HepG2 (cell line): ENCODE measurements around the gene COX7A1. TPM values are rescaled to one million over a fixed set of nuclear protein-coding genes. Genes with fewer than 3 reads are reported as not detected.

ENCODE experiments used
- ATAC-seq: fragments of 200-7000 bp; cut with Tn5 transposase; 3 replicates; pipeline ENCODE4 v1.9.1; 2020; ENCODE audit warnings: mild to moderate bottlenecking, moderate library complexity
- BruUV-seq: library from RNA; stranded (reverse); fragments of 400-500 nt; replicated peaks from 2 replicates; lab custom pipeline; 2021; lab: Mats Ljungman, UMichigan
- CTCF ChIA-PET: fragments of 300-600 bp; formaldehyde crosslinking; extraction: SDS; loops from one replicate; lab custom pipeline; 2021; ENCODE audit warnings: low total read pairs, inconsistent platforms, low intra/inter-chr PET ratio; lab: Yijun Ruan, JAX
- POLR2A ChIA-PET: fragments of 350-600 bp; sonication (Branson Sonifier 250); formaldehyde crosslinking; loops from one replicate; lab custom pipeline; 2020; ENCODE audit warnings: antibody characterized with exemption, inconsistent platforms; lab: Yijun Ruan, JAX
- DNase-seq: peaks from one replicate; pipeline ENCODE4 v3.0.0-alpha.2; 2015; ENCODE audit warnings: low spot score
- FAIRE-seq: peaks from 3 replicates; lab custom pipeline; 2011; peaks lifted over from hg19 to GRCh38; lab: Jason Lieb, UNC
- H2AFZ ChIP-seq: one replicate; pipeline ENCODE4 v1.6.1; 2011; ENCODE audit warnings: low read length, inconsistent platforms
- H3K27ac ChIP-seq: fragments of 300-600 bp; 3 replicates; pipeline ENCODE4 v1.8.0; 2011; ENCODE audit warnings: mixed run types, mild to moderate bottlenecking, mixed read lengths, low read length, inconsistent platforms; ENCODE audit not compliant: insufficient read depth; ENCODE audit errors: extremely low read length
- H3K27me3 ChIP-seq, 2 experiments: fragments of 200-600 bp in 1 of 2; 2 replicates in 1 of 2; 3 replicates in 1 of 2; pipeline versions ENCODE4 v1.6.0 to v1.8.0; 2011; ENCODE audit warnings: low read length in 2 of 2, mild to moderate bottlenecking in 2 of 2, moderate library complexity in 2 of 2, inconsistent platforms in 1 of 2; ENCODE audit not compliant: insufficient read depth in 2 of 2, control insufficient read depth in 1 of 2
- H3K36me3 ChIP-seq, 2 experiments: fragments of 200-600 bp in 1 of 2; replicated peaks in 1 of 2; 2 replicates in 1 of 2; 3 replicates in 1 of 2; pipeline versions ENCODE4 v1.5.1 to v1.8.0; 2011; ENCODE audit warnings: low read length in 2 of 2, inconsistent platforms in 1 of 2; ENCODE audit not compliant: insufficient read depth in 2 of 2, control insufficient read depth in 1 of 2
- H3K4me1 ChIP-seq: 2 replicates; pipeline ENCODE4 v1.5.1; 2012; ENCODE audit warnings: low read length, inconsistent platforms; ENCODE audit not compliant: insufficient read depth
- H3K4me2 ChIP-seq: 2 replicates; pipeline ENCODE4 v1.6.0; 2011; ENCODE audit warnings: low read depth, low read length, inconsistent platforms
- H3K4me3 ChIP-seq, 3 experiments: fragments of 200-600 bp in 1 of 3; sonication (generic), shearing (Covaris generic) in 1 of 3; replicated peaks in 1 of 3; 2 replicates each; pipeline ENCODE4 v1.5.1; 2011 to 2016; ENCODE audit warnings: low read length in 3 of 3, inconsistent platforms in 2 of 3, low read depth in 2 of 3, mild to moderate bottlenecking in 2 of 3, control low read depth in 1 of 3, mixed read lengths in 1 of 3; ENCODE audit not compliant: insufficient read depth in 1 of 3
- H3K79me2 ChIP-seq: one replicate; pipeline ENCODE4 v1.6.1; 2011; ENCODE audit warnings: low read length, inconsistent platforms; ENCODE audit not compliant: insufficient read depth
- H3K9ac ChIP-seq: 2 replicates; pipeline ENCODE4 v1.6.0; 2011; ENCODE audit warnings: mild to moderate bottlenecking, low read depth, low read length, inconsistent platforms; ENCODE audit not compliant: insufficient read depth
- H3K9me3 ChIP-seq: 2 replicates; pipeline ENCODE4 v1.5.1; 2012; ENCODE audit warnings: mild to moderate bottlenecking, low read length
- H4K20me1 ChIP-seq: 2 replicates; pipeline ENCODE4 v1.6.0; 2011; ENCODE audit warnings: inconsistent platforms, mild to moderate bottlenecking, low read length, moderate library complexity; ENCODE audit not compliant: insufficient read depth
- EED ChIP-seq: sonication (generic); formaldehyde crosslinking; IDR thresholded peaks from 2 replicates; pipeline ENCODE4 v1.5.0; 2020; ENCODE audit warnings: mild to moderate bottlenecking, missing genetic modification reagents
- PHF5A ChIP-seq: IDR thresholded peaks from one replicate; pipeline ENCODE4 v1.6.1; 2018; ENCODE audit warnings: low read depth, missing genetic modification reagents; ENCODE audit not compliant: unreplicated experiment
- WGBS: methylation state at CpG from one replicate; pipeline ENCODE4 v1.1.6; 2017; ENCODE audit warnings: low lambda C conversion rate; 5-methylcytosine and 5-hydroxymethylcytosine counted together
- in situ Hi-C: cut with HindIII; loops from 2 replicates; pipeline ENCODE4 v1.10.0; 2017; ENCODE audit warnings: low pct_unique_long_range_greater_than_20kb; ENCODE audit not compliant: extremely low pct_ligation_motif_present
- intact Hi-C: fragments of 100-400 bp; cut with micrococcal nuclease; formaldehyde crosslinking; loops from one replicate; pipeline ENCODE4 v1.10.0; 2022; ENCODE audit not compliant: unreplicated experiment
- polyA plus RNA-seq, 8 experiments: library from polyadenylated mRNA; depleted of rRNA in 3 of 8; stranded (reverse) in 7 of 8; unstranded in 1 of 8; fragments of >200 nt; fragmentation: Illumina TruSeq in 4 of 8; extraction: Trizol in 4 of 8; gene quantifications; 2 replicates each; pipeline versions ENCODE4 v1.2.1 to v1.2.3, GENCODE V29; 2011 to 2016; ENCODE audit warnings: low read depth in 4 of 8, missing spikeins in 1 of 8, mixed read lengths in 1 of 8; ENCODE audit not compliant: insufficient read depth in 1 of 8
- total RNA-seq, 5 experiments: library from RNA; depleted of rRNA; stranded (reverse); fragments of >200 nt; fragmentation: Illumina TruSeq; extraction: Trizol; gene quantifications; 2 replicates each; pipeline ENCODE4 v1.2.3, GENCODE V29; 2016; ENCODE audit warnings: low read depth in 1 of 5
- TF ChIP-seq, protein P1 (sequence below): sonication (generic); formaldehyde crosslinking; IDR thresholded peaks from 2 replicates; pipeline ENCODE4 v1.9.0; 2021; ENCODE audit warnings: missing genetic modification reagents, borderline replicate concordance

COX7A1 gene
- total and polyA plus RNA-seq, 2 of the 13 experiments (the other 11 are each of a cell fraction or from before 2014, with no cell fraction given), result not detected

DNA sequence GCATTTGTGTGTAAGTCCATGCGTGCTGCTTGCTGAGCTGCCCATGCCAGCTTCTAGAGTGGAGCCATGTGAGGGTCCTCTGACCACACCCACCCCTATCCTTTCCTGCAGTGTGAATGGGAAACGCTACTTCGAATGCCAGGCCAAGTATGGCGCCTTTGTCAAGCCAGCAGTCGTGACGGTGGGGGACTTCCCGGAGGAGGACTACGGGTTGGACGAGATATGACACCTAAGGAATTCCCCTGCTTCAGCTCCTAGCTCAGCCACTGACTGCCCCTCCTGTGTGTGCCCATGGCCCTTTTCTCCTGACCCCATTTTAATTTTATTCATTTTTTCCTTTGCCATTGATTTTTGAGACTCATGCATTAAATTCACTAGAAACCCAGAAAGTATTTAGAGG lies 26.7 kb downstream of the COX7A1 start:
- H3K36me3 ChIP-seq, result peaks cover 12 to 34% of the 10 kb centered on the region in 2 experiments; a peak in 4 of 5 replicates
- in situ Hi-C loops, result loop anchor here (5.0 kb wide), 1 partner anchor 47 kb away; no protein-coding TSS in a partner anchor

More for the DNA sequence above, 26.7 kb downstream of the COX7A1 start:
- no peaks in the 10 kb centered on the region for H3K9me3 ChIP-seq
- H3K27me3 ChIP-seq, result no peaks in the 10 kb centered on the region
- ChIA-PET POLR2A (interaction anchor here (1.6 kb wide), 1 partner anchor 11 kb away, joined by 4 read pairs; the partner anchor contains the start of genes POLR2I and TBCB), CTCF (no interaction called here)
- H3K27ac ChIP-seq, result no peak overlapping the region
- H3K4me1 ChIP-seq, result peaks cover 44% of the 10 kb centered on the region
- no peak overlapping the region for H3K9ac ChIP-seq
- TF ChIP-seq EED (CRISPR knock-in tag), result no peak
- TF ChIP-seq, protein P1, sequence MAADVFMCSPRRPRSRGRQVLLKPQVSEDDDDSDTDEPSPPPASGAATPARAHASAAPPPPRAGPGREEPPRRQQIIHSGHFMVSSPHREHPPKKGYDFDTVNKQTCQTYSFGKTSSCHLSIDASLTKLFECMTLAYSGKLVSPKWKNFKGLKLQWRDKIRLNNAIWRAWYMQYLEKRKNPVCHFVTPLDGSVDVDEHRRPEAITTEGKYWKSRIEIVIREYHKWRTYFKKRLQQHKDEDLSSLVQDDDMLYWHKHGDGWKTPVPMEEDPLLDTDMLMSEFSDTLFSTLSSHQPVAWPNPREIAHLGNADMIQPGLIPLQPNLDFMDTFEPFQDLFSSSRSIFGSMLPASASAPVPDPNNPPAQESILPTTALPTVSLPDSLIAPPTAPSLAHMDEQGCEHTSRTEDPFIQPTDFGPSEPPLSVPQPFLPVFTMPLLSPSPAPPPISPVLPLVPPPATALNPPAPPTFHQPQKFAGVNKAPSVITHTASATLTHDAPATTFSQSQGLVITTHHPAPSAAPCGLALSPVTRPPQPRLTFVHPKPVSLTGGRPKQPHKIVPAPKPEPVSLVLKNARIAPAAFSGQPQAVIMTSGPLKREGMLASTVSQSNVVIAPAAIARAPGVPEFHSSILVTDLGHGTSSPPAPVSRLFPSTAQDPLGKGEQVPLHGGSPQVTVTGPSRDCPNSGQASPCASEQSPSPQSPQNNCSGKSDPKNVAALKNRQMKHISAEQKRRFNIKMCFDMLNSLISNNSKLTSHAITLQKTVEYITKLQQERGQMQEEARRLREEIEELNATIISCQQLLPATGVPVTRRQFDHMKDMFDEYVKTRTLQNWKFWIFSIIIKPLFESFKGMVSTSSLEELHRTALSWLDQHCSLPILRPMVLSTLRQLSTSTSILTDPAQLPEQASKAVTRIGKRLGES (CRISPR knock-in tag), result no peak
- no peak for TF ChIP-seq PHF5A (CRISPR knock-in tag)
- no peaks in the 10 kb centered on the region for H4K20me1 ChIP-seq
- no peak for DNase-seq
- FAIRE-seq, result no peak
- WGBS, result 99% methylated on average over 8 of the region's 9 CpGs
- no peak overlapping the region for H2AFZ ChIP-seq
- intact Hi-C loops, result loop anchor here (10.0 kb wide), 1 partner anchor 369 kb away; no protein-coding TSS in a partner anchor
- no peak for ATAC-seq
- BruUV-seq, result no TSS peak
- H3K4me2 ChIP-seq, result no peak overlapping the region
- H3K4me3 ChIP-seq, result no peak overlapping the region
- H3K79me2 ChIP-seq, result peaks cover 7% of the 10 kb centered on the region
